NCI-H446 treated with DMSO at 0.1 percent for 48 hours (cell line): ENCODE results near the gene ZSCAN23.
A peak's percentile ranks its signal among the peaks of the same experiment; 100 is the strongest.
"Not testable (repeated sequence)": the region's sequence is repeated elsewhere in the genome, so short reads cannot be mapped to it uniquely, and the experiment has no call there.

Experiments
- DNase-seq: peaks from one replicate; lab custom pipeline; 2025; lab: John Stamatoyannopoulos, UW

Gene ZSCAN23

GRCh38 chr6:28436404-28436803, 6.9 kb downstream of the ZSCAN23 start:
- DNase-seq = no peak

GRCh38 chr6:28433119-28433518, 10.2 kb downstream of the ZSCAN23 start:
- no peak for DNase-seq

GRCh38 chr6:28429781-28430180, 13.5 kb downstream of the ZSCAN23 start:
- DNase-seq = no peak

DNA sequence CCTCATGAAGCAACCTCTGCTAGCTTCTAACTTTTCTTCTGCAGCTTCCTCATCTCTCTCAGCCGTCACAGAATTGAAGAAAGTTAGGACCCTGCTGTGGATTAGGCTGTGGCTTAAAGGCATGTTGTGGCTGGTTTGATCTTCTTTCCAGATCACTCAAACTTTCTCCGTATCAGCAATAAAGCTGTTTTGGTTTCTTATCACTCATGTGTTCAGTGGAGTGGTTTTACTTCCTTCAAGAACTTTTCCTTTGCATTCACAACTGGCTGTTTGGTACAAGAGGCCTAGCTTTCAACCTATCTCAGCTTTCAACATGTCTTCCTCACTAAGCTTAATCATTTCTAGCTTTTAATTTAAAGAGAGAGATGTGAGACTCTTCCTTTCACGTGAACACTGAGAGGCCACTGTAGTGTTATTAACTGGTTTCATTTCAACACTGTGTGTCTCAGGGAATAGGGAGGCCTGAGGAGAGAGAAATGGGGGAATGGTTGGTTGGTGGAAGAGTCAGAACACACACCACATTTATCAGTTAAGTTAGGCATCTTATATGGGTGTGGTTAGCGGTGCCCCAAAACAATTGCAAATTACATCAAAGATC, 17.2 kb downstream of the ZSCAN23 start:
- DNase-seq = no peak

- DNase-seq = no peak
These were observed 19.1 kb downstream of the ZSCAN23 start for GRCh38 chr6:28424163-28424562.

DNA sequence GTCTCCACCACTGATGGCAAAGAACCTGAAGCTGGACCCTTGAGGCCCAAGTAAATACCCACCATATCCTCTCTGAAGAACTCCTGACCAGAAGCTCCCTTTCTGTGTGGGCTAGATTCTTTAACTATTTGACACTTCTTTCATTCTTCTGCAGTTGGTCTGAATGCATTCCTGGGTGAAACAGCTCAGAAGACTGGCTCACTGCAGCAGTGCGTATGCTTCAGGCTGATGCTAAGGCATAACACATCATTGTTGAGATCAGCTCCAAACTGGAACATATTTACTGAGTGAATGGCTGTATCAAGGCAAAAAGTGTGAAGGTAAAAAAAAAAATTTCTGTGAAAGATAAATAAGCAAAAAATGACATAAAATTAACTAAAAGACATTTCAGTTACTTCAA, 19.7 kb downstream of the ZSCAN23 start:
- no peak for DNase-seq

GRCh38 chr6:28413681-28414080, 29.6 kb downstream of the ZSCAN23 start:
- DNase-seq = no peak

GRCh38 chr6:28410767-28411166, 32.5 kb downstream of the ZSCAN23 start:
- no peak for DNase-seq

DNA sequence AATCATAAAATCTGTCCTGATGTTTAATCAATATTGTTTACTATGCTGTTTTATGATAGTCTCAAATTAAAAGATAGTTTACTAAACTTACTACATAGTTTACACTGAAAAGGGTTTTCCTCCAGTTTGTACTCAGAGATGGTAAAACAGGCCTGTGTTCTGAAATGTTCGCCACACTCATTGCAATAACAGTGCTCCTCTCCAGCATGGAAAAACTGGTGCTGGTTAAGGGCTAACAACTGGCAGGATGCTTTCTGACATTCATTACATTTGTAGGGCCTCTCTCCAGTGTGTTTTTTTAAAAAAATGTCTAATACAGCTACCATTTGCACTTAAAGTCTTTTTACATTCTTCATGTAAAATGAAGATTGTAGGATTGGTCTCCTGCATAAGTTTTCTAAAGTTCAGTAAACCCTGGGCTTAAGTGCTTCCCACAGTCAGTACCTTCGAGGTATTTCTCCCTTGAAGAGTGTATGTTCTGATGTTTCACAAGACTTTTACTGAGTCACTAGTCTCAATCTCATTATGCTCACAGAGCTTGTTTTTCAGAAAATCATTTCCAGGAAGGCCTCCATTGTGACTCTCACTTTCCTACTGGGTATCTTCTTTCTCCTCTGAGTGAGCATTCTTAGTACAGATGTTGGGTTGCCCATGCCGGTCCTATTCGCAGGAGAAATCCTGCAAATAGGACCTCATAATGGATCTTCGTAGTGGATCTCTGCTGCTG, 35.1 kb downstream of the ZSCAN23 start:
- no peak for DNase-seq

DNA sequence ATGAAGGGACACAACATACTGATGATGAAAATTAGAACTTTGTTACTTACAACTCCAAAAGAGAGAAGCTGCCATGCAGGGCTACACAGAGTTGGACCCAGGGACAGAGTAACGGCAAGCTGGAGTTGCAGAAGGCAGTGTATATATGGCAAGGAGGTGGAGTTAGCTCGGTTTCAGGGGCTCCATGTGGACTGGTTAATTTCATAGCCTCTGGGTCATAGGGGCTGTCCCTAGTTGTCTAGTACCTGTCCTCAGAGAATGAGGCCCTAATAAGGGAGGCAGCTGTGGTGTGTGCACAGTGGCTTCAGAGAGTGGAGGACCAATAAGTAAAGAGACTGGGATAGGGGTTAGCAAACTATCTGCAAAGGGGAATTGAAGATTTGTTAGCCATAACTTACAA, 35.9 kb downstream of the ZSCAN23 start:
- DNase-seq = no peak

- DNase-seq = not testable (repeated sequence)
These were observed 39.4 kb downstream of the ZSCAN23 start for GRCh38 chr6:28403923-28404322.

GRCh38 chr6:28402197-28402596, 41.1 kb downstream of the ZSCAN23 start:
- no peak for DNase-seq

DNA sequence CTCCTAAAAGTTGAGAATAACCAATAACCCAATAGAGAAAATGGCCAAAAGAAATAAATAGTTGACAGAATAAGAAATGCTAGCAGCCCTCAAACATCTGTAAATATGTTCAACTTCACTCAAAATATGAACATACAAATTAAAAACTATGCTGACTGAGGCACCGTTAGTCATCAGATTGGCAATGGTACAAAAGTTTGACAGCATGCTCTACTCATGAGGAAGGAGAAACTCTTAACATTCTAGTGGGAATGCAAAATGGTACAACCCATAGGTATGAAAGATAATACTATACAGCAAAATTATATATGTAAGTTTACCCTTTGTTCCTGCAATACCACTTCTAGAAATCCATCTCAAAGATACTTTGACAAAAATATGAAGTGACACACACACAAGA, 42.1 kb downstream of the ZSCAN23 start:
- no peak for DNase-seq

DNA sequence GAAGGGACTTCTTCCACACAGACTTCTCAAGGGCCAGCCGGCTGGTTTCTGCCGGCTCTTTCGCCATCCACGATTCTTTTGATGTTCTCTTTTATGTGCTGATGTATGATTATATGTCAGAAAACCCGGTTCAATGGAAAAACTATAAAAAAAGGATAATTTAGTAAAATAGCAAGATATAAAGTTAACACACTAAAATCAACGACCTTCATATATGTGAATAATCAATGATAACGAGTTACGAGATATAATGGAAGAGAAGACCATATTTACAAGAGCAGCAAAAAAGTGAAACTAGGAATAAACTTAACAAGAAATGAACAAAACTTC, 43.2 kb downstream of the ZSCAN23 start:
- DNase-seq = no peak

DNA sequence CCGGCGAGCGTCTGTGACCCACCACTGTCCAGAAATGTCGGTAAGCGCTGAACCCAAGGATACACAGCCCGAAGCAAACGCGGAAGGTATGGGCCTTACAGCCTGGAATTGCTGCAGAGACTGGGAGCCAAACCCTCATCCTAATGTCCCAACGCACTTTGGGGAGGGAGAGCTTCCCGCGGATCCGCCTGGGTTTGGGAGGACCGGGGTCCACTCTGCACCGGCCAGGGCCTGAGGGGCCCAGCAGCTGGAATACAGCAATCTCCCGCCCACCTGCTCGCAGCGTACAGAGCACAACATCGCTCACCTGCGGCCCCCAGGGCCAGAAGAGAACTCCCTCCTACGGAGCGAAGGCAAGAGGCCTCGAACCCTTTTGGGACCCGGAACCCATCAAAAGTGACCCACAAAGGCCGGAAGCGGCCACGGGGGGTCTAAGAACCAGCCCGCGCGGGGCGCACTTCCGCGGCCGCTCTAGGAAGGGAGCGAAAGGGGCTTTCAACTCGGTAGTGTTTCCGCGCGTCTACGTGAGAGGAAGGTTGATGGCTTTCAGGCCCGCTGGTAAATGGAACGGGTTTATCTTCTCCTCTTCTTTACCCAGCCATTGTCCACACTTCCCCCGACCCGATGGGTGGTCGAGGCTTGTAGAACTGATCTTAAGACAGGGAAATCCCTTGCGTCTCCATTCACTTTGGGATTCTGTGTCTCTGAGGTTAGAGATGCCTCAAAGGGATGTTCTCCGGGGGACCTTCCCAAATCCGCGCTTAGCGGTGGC, 43.8 kb downstream of the ZSCAN23 start, which contains the start of gene ZSCAN12:
ZSCAN12 (minus strand) TSS at position 398 of the 772 bp plus-strand sequence. CDS start 1,342 bp downstream, outside the sequence.
- DNase-seq = peak; percentile 64

- no peak for DNase-seq
These were observed 47.4 kb downstream of the ZSCAN23 start for GRCh38 chr6:28395918-28396317.

GRCh38 chr6:28393912-28394662, 49.2 kb downstream of the ZSCAN23 start:
- no peak for DNase-seq

GRCh38 chr6:28390688-28391087, 52.6 kb downstream of the ZSCAN23 start:
- DNase-seq = no peak

- no peak for DNase-seq
These were observed 59.2 kb downstream of the ZSCAN23 start for GRCh38 chr6:28384143-28384533.

DNA sequence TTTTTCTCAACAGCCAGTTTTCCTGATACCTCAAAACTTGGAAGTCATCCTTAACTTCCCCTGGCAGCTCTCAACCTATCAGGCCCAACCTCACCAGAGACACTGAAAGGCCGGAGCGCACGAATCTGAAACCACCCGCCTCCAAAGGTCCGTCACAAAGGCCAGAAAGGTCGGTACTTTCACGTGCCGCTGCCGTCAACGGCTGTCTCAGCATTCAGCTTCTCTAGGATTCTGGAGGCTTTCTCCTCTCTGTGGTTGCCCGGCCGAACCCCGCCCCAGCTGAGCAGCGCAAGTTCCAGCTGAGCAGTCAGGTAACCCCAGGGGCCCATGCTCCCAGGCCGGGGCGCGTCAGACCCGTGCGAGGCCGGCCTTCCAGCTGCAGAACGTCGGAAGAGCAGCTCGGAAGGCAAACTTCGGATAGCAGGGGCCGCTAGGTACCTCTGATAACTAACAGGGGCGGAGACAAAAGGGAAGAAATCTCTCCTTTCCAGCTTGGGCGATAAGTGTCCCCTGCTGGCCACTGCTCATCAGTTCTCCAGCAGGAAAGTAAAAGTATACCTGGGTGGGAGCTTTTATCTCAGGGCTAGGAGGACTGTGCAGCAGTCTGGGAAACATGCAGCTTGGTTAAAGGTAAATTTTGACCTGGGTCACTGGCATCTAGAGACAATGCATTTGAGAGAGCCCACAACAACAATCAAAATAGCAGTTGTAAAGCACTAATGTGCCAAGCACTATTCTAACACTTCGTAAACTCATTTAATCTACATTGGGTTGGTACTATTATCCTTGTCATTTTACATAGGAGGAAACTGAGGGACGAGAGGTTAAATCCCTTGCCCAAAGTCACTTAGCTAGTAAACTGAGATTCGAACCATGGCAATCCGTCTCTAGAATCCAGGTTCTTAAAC, 59.8 kb downstream of the ZSCAN23 start:
- DNase-seq = no peak
